Nephron (organoid): Measurements from ENCODE around the gene C12orf50.
A peak's percentile ranks its signal among the peaks of the same experiment; 100 is the strongest.

Source experiments
- H3K27ac Mint-ChIP-seq, 3 experiments: 2 replicates each; pipeline ENCODE4 v1.8.0; 2020; ENCODE audit warnings: mixed read lengths in 3 of 3, mild to moderate bottlenecking in 2 of 3, moderate library complexity in 1 of 3
- H3K27me3 Mint-ChIP-seq: 2 replicates; pipeline ENCODE4 v1.8.0; 2021; ENCODE audit warnings: low read depth, mild to moderate bottlenecking, moderate library complexity, mixed read lengths
- H3K36me3 Mint-ChIP-seq: 2 replicates; pipeline ENCODE4 v1.8.0; 2020; ENCODE audit warnings: low read depth, mixed read lengths
- H3K4me1 Mint-ChIP-seq: 2 replicates; pipeline ENCODE4 v1.8.0; 2020; ENCODE audit warnings: mixed read lengths
- H3K4me3 Mint-ChIP-seq, 3 experiments: 2 replicates each; pipeline ENCODE4 v1.8.0; 2020; ENCODE audit warnings: mild to moderate bottlenecking in 3 of 3, mixed read lengths in 3 of 3, moderate library complexity in 2 of 3
- H3K9me3 Mint-ChIP-seq: 2 replicates; pipeline ENCODE4 v1.8.0; 2020; ENCODE audit warnings: mixed read lengths
- CTCF ChIP-seq, 3 experiments: fragments of 200-600 bp; sonication (generic); IDR thresholded peaks; one replicate each; pipeline ENCODE4 v1.5.0; 2021; ENCODE audit warnings: antibody characterized with exemption in 3 of 3; ENCODE audit not compliant: unreplicated experiment in 3 of 3

The C12orf50 gene

GRCh38 chr12:88057994-88058718, 29.0 kb upstream of the C12orf50 start:
- Mint-ChIP-seq H3K9me3 (no peaks in the 10 kb centered on the region), H3K27ac (peak overlapping the region in 2 of 3 experiments; percentile 38 to 42), H3K27me3 (no peaks in the 10 kb centered on the region), H3K4me3 (no peak overlapping the region), H3K36me3 (peaks cover 58% of the 10 kb centered on the region), H3K4me1 (no peaks in the 10 kb centered on the region)
- TF ChIP-seq CTCF (IDR thresholded peaks at IDR 0.05; ENCODE audit: unreplicated experiment in 3 of 3) = no peak

GRCh38 chr12:88056571-88056970, 27.4 kb upstream of the C12orf50 start:
- Mint-ChIP-seq H3K36me3 (peaks cover 53% of the 10 kb centered on the region), H3K4me3 (no peak overlapping the region), H3K4me1 (no peaks in the 10 kb centered on the region), H3K27me3 (no peaks in the 10 kb centered on the region), H3K9me3 (no peaks in the 10 kb centered on the region), H3K27ac (peak overlapping the region in 2 of 3 experiments; percentile 40 to 78)
- TF ChIP-seq CTCF (IDR thresholded peaks at IDR 0.05; ENCODE audit: unreplicated experiment in 3 of 3) = no peak

GRCh38 chr12:88052686-88053085, 23.5 kb upstream of the C12orf50 start:
- peaks cover 36% of the 10 kb centered on the region for H3K36me3 Mint-ChIP-seq
- H3K27ac Mint-ChIP-seq = no peak overlapping the region
- no peaks in the 10 kb centered on the region for H3K4me1 Mint-ChIP-seq
- no peaks in the 10 kb centered on the region for H3K9me3 Mint-ChIP-seq
- H3K4me3 Mint-ChIP-seq = no peak overlapping the region
- peak in 2 of 3 experiments; percentile 20 to 40 for TF ChIP-seq CTCF (IDR thresholded peaks at IDR 0.05; ENCODE audit: unreplicated experiment in 3 of 3)
- no peaks in the 10 kb centered on the region for H3K27me3 Mint-ChIP-seq

- Mint-ChIP-seq H3K27ac (peak overlapping the region in 1 of 3 experiments; percentile 37), H3K4me3 (no peak overlapping the region), H3K4me1 (no peaks in the 10 kb centered on the region), H3K36me3 (peaks cover 47% of the 10 kb centered on the region), H3K9me3 (no peaks in the 10 kb centered on the region), H3K27me3 (no peaks in the 10 kb centered on the region)
- no peak for TF ChIP-seq CTCF (IDR thresholded peaks at IDR 0.05; ENCODE audit: unreplicated experiment in 3 of 3)
Measured at GRCh38 chr12:88044035-88044434, 14.8 kb upstream of the C12orf50 start.

- Mint-ChIP-seq H3K27me3 (no peaks in the 10 kb centered on the region), H3K36me3 (peaks cover 5% of the 10 kb centered on the region), H3K4me1 (peaks cover 32% of the 10 kb centered on the region), H3K9me3 (no peaks in the 10 kb centered on the region), H3K27ac (no peak overlapping the region), H3K4me3 (no peak overlapping the region)
- no peak for TF ChIP-seq CTCF (IDR thresholded peaks at IDR 0.05; ENCODE audit: unreplicated experiment in 3 of 3)
Measured at GRCh38 chr12:88037770-88038169, 8.6 kb upstream of the C12orf50 start.
